Caco-2 (cell line): ENCODE data around the gene TRPM4. TPM values are rescaled to one million over a fixed set of nuclear protein-coding genes. Genes with fewer than 3 reads are reported as not detected.

Source experiments
- BruUV-seq: library from RNA; stranded (reverse); fragments of 400-500 nt; replicated peaks from 2 replicates; lab custom pipeline; 2021; lab: Mats Ljungman, UMichigan
- CTCF ChIA-PET: fragments of 300-600 bp; sonication (Branson Sonifier 250); formaldehyde crosslinking; loops from one replicate; lab custom pipeline; 2022; ENCODE audit warnings: antibody characterized with exemption; lab: Charles Lee
- POLR2A ChIA-PET: fragments of 300-600 bp; sonication (Branson Sonifier 250); formaldehyde crosslinking; loops from one replicate; lab custom pipeline; 2022; ENCODE audit warnings: antibody characterized with exemption; lab: Charles Lee
- DNase-seq, 2 experiments: peaks; one replicate each; pipeline versions ENCODE4 v3.0.0 to v3.0.0-alpha.2; 2020 to 2022
- H3K27me3 ChIP-seq: replicated peaks from 2 replicates; pipeline ENCODE4 v1.6.0; 2011; ENCODE audit warnings: low read length; ENCODE audit not compliant: control insufficient read depth, insufficient read depth
- H3K36me3 ChIP-seq: 2 replicates; pipeline ENCODE4 v1.5.1; 2011; ENCODE audit warnings: low read length; ENCODE audit not compliant: control insufficient read depth, insufficient read depth
- H3K4me1 ChIP-seq: fragments of 250-450 bp; sonication (Bioruptor Pico); 2 replicates; pipeline ENCODE4 v1.5.1; 2020; ENCODE audit warnings: mild to moderate bottlenecking
- H3K4me3 ChIP-seq: 2 replicates; pipeline ENCODE4 v1.5.1; 2011; ENCODE audit warnings: low read depth, mild to moderate bottlenecking, control low read depth, low read length
- H3K9me3 ChIP-seq: fragments of 250-450 bp; sonication (Bioruptor Pico); 2 replicates; pipeline ENCODE4 v1.5.1; 2020; ENCODE audit warnings: mild to moderate bottlenecking, moderate library complexity
- H3K27ac Mint-ChIP-seq: one replicate; pipeline ENCODE4 v1.8.0; 2022; ENCODE audit warnings: mixed read lengths; ENCODE audit not compliant: unreplicated experiment
- H3K27me3 Mint-ChIP-seq: one replicate; pipeline ENCODE4 v1.8.0; 2022; ENCODE audit warnings: mixed read lengths; ENCODE audit not compliant: insufficient read depth, unreplicated experiment
- H3K36me3 Mint-ChIP-seq: one replicate; pipeline ENCODE4 v1.8.0; 2022; ENCODE audit warnings: mild to moderate bottlenecking, mixed read lengths; ENCODE audit not compliant: insufficient read depth, unreplicated experiment
- H3K4me1 Mint-ChIP-seq: one replicate; pipeline ENCODE4 v1.8.0; 2022; ENCODE audit warnings: low read depth, mixed read lengths; ENCODE audit not compliant: unreplicated experiment
- H3K4me3 Mint-ChIP-seq: one replicate; pipeline ENCODE4 v1.8.0; 2022; ENCODE audit warnings: mild to moderate bottlenecking, moderate library complexity, mixed read lengths; ENCODE audit not compliant: unreplicated experiment
- H3K9me3 Mint-ChIP-seq: one replicate; pipeline ENCODE4 v1.8.0; 2022; ENCODE audit warnings: mixed read lengths; ENCODE audit not compliant: unreplicated experiment
- intact Hi-C: fragments of 100-400 bp; cut with micrococcal nuclease; formaldehyde crosslinking; loops from one replicate; pipeline ENCODE4 v1.10.0; 2022; ENCODE audit not compliant: unreplicated experiment
- total RNA-seq: library from RNA; stranded (reverse); gene quantifications from 2 replicates; pipeline ENCODE4 v1.2.3, GENCODE V29; 2022
- TF ChIP-seq, protein P1 (sequence below), 2 experiments: fragments of 200-600 bp in 1 of 2; IDR thresholded peaks; 1 replicate in 1 of 2; 2 replicates in 1 of 2; pipeline versions ENCODE4 v1.5.1 to v1.8.0; 2011 to 2022; ENCODE audit warnings: antibody characterized with exemption in 1 of 2, control low read depth in 1 of 2, inconsistent platforms in 1 of 2, low read depth in 1 of 2, low read length in 1 of 2, mild to moderate bottlenecking in 1 of 2, moderate library complexity in 1 of 2; ENCODE audit not compliant: insufficient read depth in 1 of 2, severe bottlenecking in 1 of 2, unreplicated experiment in 1 of 2

TRPM4 gene
- total RNA-seq, 1 experiment from 2014 or later, result 27.8 TPM

DNA sequence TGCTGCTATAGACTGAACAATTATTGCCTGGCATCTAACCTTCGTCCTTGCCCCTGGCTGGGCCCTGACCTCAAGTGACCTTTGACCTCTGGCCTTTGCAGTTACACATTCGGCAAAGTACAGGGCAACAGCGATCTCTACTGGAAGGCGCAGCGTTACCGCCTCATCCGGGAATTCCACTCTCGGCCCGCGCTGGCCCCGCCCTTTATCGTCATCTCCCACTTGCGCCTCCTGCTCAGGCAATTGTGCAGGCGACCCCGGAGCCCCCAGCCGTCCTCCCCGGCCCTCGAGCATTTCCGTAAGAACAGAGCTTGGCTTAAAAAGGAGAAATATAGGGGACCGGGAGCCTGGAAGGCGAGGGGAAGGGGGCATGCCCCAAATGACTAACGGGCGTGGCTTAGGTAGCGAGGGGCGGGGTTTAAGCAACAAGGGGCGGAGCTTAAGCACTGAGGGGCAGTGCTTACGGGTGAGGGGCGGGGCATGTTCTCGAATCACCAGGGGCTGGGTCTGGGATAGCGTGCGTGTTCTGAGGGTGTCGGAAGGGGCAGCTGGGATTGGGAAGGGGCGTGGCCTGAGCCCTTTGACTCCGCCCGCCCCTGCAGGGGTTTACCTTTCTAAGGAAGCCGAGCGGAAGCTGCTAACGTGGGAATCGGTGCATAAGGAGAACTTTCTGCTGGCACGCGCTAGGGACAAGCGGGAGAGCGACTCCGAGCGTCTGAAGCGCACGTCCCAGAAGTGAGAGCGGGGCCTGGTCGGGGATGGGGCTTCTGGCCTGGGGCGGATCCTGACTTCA, 52.7 kb downstream of the TRPM4 start:
- BruUV-seq, result no TSS peak
- H3K9me3 ChIP-seq, result no peaks in the 10 kb centered on the region
- Mint-ChIP-seq H3K4me3 (no peak overlapping the region), H3K36me3 (peaks cover 24% of the 10 kb centered on the region), H3K27ac (no peak overlapping the region), H3K27me3 (no peaks in the 10 kb centered on the region), H3K9me3 (no peaks in the 10 kb centered on the region), H3K4me1 (peaks cover 12% of the 10 kb centered on the region)
- H3K4me1 ChIP-seq, result no peaks in the 10 kb centered on the region
- TF ChIP-seq, protein P1, sequence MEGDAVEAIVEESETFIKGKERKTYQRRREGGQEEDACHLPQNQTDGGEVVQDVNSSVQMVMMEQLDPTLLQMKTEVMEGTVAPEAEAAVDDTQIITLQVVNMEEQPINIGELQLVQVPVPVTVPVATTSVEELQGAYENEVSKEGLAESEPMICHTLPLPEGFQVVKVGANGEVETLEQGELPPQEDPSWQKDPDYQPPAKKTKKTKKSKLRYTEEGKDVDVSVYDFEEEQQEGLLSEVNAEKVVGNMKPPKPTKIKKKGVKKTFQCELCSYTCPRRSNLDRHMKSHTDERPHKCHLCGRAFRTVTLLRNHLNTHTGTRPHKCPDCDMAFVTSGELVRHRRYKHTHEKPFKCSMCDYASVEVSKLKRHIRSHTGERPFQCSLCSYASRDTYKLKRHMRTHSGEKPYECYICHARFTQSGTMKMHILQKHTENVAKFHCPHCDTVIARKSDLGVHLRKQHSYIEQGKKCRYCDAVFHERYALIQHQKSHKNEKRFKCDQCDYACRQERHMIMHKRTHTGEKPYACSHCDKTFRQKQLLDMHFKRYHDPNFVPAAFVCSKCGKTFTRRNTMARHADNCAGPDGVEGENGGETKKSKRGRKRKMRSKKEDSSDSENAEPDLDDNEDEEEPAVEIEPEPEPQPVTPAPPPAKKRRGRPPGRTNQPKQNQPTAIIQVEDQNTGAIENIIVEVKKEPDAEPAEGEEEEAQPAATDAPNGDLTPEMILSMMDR (IDR thresholded peaks at IDR 0.05; ENCODE audit: insufficient read depth in 1 of 2, low read depth in 1 of 2, low read length in 1 of 2, severe bottlenecking in 1 of 2, unreplicated experiment in 1 of 2), result no peak
- H3K27me3 ChIP-seq, result no peaks in the 10 kb centered on the region
- CTCF ChIA-PET, result interaction anchor here (0.7 to 2.3 kb wide), 3 partner anchors 11 to 61 kb away, joined by 3 to 18 read pairs (median 5); no protein-coding TSS in a partner anchor
- intact Hi-C loops, result no loop called here
- peak; percentile 33 to 57 for DNase-seq
- no peak overlapping the region for H3K4me3 ChIP-seq
- no peaks in the 10 kb centered on the region for H3K36me3 ChIP-seq
- POLR2A ChIA-PET, result no interaction called here

- ChIA-PET CTCF (no interaction called here), POLR2A (no interaction called here)
- peaks cover 24% of the 10 kb centered on the region for H3K36me3 Mint-ChIP-seq
- no peak overlapping the region for H3K27ac Mint-ChIP-seq
- peaks cover 12% of the 10 kb centered on the region for H3K4me1 Mint-ChIP-seq
- Histone ChIP-seq H3K4me1 (no peaks in the 10 kb centered on the region), H3K9me3 (no peaks in the 10 kb centered on the region), H3K27me3 (no peaks in the 10 kb centered on the region), H3K4me3 (no peak overlapping the region), H3K36me3 (no peaks in the 10 kb centered on the region)
- TF ChIP-seq, protein P1 (IDR thresholded peaks at IDR 0.05; ENCODE audit: insufficient read depth in 1 of 2, low read depth in 1 of 2, low read length in 1 of 2, severe bottlenecking in 1 of 2, unreplicated experiment in 1 of 2), result no peak
- intact Hi-C loops, result no loop called here
- no peak for DNase-seq
- no peaks in the 10 kb centered on the region for H3K9me3 Mint-ChIP-seq
- BruUV-seq, result no TSS peak
- no peak overlapping the region for H3K4me3 Mint-ChIP-seq
- no peaks in the 10 kb centered on the region for H3K27me3 Mint-ChIP-seq
Measured at GRCh38 chr19:49210901-49211451, 53.4 kb downstream of the TRPM4 start.

DNA sequence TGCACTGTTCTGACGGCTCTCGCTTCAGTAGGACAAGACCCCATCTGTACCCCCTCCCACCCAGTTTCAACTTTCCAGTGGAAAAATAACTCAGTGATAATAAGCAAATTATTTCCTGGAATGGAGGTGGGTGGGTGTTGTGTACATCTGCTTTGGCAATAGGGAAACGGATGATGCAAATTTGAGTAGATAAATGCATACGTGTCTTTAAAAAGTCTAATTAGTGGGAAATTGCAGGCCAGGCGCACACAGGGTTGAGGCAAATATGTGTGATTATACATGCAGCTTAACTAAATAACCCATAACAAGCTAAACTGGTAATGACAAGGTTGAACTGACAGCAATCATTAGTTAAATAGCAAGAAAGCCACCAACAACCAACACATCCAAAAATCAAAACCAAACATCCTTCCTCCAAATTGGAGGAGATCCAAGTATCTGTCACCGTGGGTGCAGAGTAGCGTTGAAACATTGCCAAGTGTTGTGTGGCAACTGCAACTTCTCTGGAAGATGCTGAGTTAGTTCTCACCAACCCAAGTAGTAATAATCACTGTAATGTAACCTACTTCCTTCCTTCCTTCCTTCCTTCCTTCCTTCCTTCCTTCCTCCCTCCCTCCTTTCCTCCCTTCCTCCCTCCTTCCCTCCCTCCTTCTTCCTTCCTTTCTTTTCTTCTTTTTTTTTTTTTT, 54.6 kb downstream of the TRPM4 start:
- H3K4me3 Mint-ChIP-seq, result no peak overlapping the region
- H3K36me3 ChIP-seq, result no peaks in the 10 kb centered on the region
- H3K27me3 Mint-ChIP-seq, result no peaks in the 10 kb centered on the region
- H3K9me3 ChIP-seq, result no peaks in the 10 kb centered on the region
- intact Hi-C loops, result no loop called here
- no peak overlapping the region for H3K27ac Mint-ChIP-seq
- peaks cover 16% of the 10 kb centered on the region for H3K36me3 Mint-ChIP-seq
- H3K27me3 ChIP-seq, result no peaks in the 10 kb centered on the region
- ChIA-PET CTCF (interaction anchor here (0.6 to 1.8 kb wide), 2 partner anchors 13 to 105 kb away, joined by 4 to 7 read pairs; no protein-coding TSS in a partner anchor), POLR2A (no interaction called here)
- H3K4me3 ChIP-seq, result no peak overlapping the region
- H3K9me3 Mint-ChIP-seq, result no peaks in the 10 kb centered on the region
- no peak for DNase-seq
- TF ChIP-seq, protein P1 (IDR thresholded peaks at IDR 0.05; ENCODE audit: insufficient read depth in 1 of 2, low read depth in 1 of 2, low read length in 1 of 2, severe bottlenecking in 1 of 2, unreplicated experiment in 1 of 2), result no peak
- no peaks in the 10 kb centered on the region for H3K4me1 ChIP-seq
- BruUV-seq, result no TSS peak
- H3K4me1 Mint-ChIP-seq, result peaks cover 12% of the 10 kb centered on the region
